Measurements from ENCODE around the gene TBX1. TPM values are rescaled to one million over a fixed set of nuclear protein-coding genes. Genes with fewer than 3 reads are reported as not detected.

Gene TBX1
- total and polyA plus RNA-seq, 2 experiments from 2014 or later, result 0.07 TPM; not detected in 1

- no peak overlapping the region for H3K27ac ChIP-seq
- no peaks in the 10 kb centered on the region for H4K20me1 ChIP-seq (ENCODE audit: insufficient read depth, poor library complexity, severe bottlenecking)
- no peaks in the 10 kb centered on the region for H3K9me2 ChIP-seq (replicated peaks; ENCODE audit: insufficient read depth)
- no peaks in the 10 kb centered on the region for H3K79me2 ChIP-seq
- WGBS (ENCODE audit: low lambda C conversion rate, missing lambda C conversion rate), result 95% methylated on average over 12 of the region's 12 CpGs
- no peak overlapping the region for H2AFZ ChIP-seq
- no peaks in the 10 kb centered on the region for H3K4me1 ChIP-seq (ENCODE audit: insufficient read depth)
- TF ChIP-seq EZH2 (IDR thresholded peaks at IDR 0.05; ENCODE audit: borderline replicate concordance), result no peak
- TF ChIP-seq CTCF (IDR thresholded peaks at IDR 0.05; ENCODE audit: poor library complexity), result no peak
- no peak for TF ChIP-seq EZH2phosphoT487 (IDR thresholded peaks at IDR 0.05; ENCODE audit: low read depth, severe bottlenecking, unreplicated experiment)
- no peak overlapping the region for H3K4me3 ChIP-seq
- H3K4me2 ChIP-seq, result no peak overlapping the region
- H3K9me3 ChIP-seq (ENCODE audit: low read depth), result no peaks in the 10 kb centered on the region
- H3K27me3 ChIP-seq, result no peaks in the 10 kb centered on the region
- no peaks in the 10 kb centered on the region for H3K36me3 ChIP-seq (replicated peaks; ENCODE audit: insufficient read depth, low read depth)
- DNase-seq (ENCODE audit: low spot score), result no peak
Observed at GRCh38 chr22:19811211-19811621, 50.6 kb downstream of the TBX1 start.

DNA sequence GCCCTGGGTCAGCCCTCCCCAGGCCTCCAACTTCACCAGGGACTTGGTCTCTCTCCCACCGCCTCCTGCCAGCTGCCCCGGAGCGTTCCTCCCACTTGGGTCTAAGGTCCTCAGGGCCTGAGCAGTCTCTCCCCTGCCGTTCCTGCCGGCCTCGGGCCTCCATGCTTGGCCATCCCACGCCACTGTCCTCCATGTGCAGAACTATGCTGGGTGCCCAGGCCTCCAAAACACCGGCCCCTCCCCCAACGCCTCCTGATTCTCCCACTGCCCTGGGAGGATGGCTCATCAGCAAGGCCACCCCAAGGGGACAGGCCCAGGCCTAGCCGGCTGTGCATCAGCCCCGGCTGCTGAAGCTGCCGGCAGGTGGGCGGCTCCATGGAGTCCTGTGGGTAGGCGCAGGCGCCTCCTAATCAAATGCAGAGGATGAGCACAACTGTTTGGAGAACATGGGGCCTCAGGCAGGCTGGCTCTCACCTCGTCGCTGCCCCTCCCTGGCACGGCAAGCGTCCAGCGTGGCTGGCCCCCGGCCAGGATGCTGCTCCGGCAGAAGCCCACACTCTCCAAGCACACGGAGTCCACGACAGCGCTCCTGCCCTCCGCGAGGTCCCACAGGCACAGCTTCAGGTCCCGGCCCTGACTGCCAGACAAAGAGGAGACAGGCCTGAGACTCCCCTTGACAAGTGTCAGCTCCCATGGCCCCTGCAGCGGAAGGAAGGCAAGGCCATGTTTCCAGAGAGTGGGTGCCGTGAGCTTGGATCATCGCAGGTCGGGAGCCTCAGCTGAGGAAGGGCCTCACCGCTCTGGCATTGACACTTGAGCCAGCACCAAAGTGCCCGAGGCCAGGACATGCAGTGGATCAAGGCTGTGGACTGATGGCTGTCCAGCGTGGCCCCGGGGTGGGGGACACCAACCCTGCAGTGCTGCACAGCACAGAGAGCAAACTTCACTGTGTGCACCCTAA, 51.5 kb downstream of the TBX1 start:
- Histone ChIP-seq H3K4me3 (no peak overlapping the region), H2AFZ (no peak overlapping the region), H3K27ac (no peak overlapping the region), H3K27me3 (no peaks in the 10 kb centered on the region), H3K9me3 (ENCODE audit: low read depth) (no peaks in the 10 kb centered on the region), H3K79me2 (no peaks in the 10 kb centered on the region), H3K36me3 (replicated peaks; ENCODE audit: insufficient read depth, low read depth) (no peaks in the 10 kb centered on the region), H3K4me1 (ENCODE audit: insufficient read depth) (no peaks in the 10 kb centered on the region), H3K9me2 (replicated peaks; ENCODE audit: insufficient read depth) (no peaks in the 10 kb centered on the region), H4K20me1 (ENCODE audit: insufficient read depth, poor library complexity, severe bottlenecking) (no peaks in the 10 kb centered on the region), H3K4me2 (no peak overlapping the region)
- WGBS (ENCODE audit: low lambda C conversion rate, missing lambda C conversion rate), result 91% methylated on average over 36 of the region's 36 CpGs
- peak; percentile 10 for DNase-seq (ENCODE audit: low spot score)
- TF ChIP-seq CTCF (IDR thresholded peaks at IDR 0.05; ENCODE audit: poor library complexity) (no peak), EZH2 (IDR thresholded peaks at IDR 0.05; ENCODE audit: borderline replicate concordance) (no peak), EZH2phosphoT487 (IDR thresholded peaks at IDR 0.05; ENCODE audit: low read depth, severe bottlenecking, unreplicated experiment) (no peak)

DNA sequence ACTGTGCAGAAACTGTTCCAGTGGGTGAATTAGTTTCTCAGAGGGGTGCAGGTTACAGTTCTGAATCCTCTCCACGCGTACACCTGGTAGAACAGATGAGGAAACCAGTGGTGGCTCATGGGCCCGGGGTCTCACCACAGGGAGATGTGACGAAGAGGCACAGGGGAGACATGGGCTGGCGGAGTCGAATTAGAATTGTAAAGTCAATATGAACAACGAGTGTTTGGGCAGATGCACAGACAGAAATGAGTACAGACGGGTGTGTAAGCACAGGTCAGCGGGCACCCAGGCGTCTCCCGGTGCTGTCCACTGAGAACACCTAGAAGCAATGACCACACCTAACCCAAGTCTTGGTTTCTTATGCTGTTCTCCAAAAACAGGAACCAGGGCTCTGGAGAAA, 52.3 kb downstream of the TBX1 start:
- TF ChIP-seq EZH2 (IDR thresholded peaks at IDR 0.05; ENCODE audit: borderline replicate concordance) (no peak), EZH2phosphoT487 (IDR thresholded peaks at IDR 0.05; ENCODE audit: low read depth, severe bottlenecking, unreplicated experiment) (no peak), CTCF (IDR thresholded peaks at IDR 0.05; ENCODE audit: poor library complexity) (no peak)
- Histone ChIP-seq H3K4me2 (no peak overlapping the region), H3K36me3 (replicated peaks; ENCODE audit: insufficient read depth, low read depth) (no peaks in the 10 kb centered on the region), H3K4me1 (ENCODE audit: insufficient read depth) (no peaks in the 10 kb centered on the region), H3K9me3 (ENCODE audit: low read depth) (no peaks in the 10 kb centered on the region), H3K9me2 (replicated peaks; ENCODE audit: insufficient read depth) (no peaks in the 10 kb centered on the region), H3K79me2 (no peaks in the 10 kb centered on the region), H4K20me1 (ENCODE audit: insufficient read depth, poor library complexity, severe bottlenecking) (no peaks in the 10 kb centered on the region), H3K4me3 (no peak overlapping the region), H3K27ac (no peak overlapping the region), H3K27me3 (no peaks in the 10 kb centered on the region), H2AFZ (no peak overlapping the region)
- DNase-seq (ENCODE audit: low spot score), result no peak
- 98% methylated on average over 11 of the region's 11 CpGs for WGBS (ENCODE audit: low lambda C conversion rate, missing lambda C conversion rate)

All from hepatocyte (in vitro differentiated cells).